Measurements from ENCODE around the gene SORBS2.

Gene SORBS2

DNA sequence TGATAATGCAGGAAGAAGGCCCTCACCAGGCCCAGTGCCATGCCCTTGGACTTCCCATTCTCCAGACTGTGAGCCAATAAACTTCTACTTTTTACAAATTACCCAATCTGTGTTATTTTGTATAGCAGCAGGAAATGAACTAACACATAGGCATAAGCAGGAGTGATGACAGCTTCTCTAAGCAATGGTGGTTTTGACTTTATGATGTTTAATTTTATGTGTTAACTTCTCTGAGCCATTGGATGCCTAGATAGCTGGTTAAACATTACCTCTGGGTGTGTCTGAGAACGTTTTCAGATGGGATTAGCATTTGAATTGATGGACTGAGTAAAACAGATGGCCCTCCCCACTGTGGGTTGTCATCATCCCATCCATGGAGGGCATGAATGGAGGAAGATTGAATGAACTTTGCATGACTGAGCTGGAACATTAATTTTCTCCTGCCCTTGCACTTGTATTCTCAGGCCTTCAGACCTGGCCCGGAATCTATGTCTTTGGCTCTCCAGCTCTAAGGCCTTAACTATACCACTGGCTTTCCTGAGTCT lies 262.8 kb downstream of the SORBS2 start:
- TF ChIP-seq ZFX (IDR thresholded peaks at IDR 0.05; ENCODE audit: borderline replicate concordance), result no peak
- TF ChIP-seq, protein P1, sequence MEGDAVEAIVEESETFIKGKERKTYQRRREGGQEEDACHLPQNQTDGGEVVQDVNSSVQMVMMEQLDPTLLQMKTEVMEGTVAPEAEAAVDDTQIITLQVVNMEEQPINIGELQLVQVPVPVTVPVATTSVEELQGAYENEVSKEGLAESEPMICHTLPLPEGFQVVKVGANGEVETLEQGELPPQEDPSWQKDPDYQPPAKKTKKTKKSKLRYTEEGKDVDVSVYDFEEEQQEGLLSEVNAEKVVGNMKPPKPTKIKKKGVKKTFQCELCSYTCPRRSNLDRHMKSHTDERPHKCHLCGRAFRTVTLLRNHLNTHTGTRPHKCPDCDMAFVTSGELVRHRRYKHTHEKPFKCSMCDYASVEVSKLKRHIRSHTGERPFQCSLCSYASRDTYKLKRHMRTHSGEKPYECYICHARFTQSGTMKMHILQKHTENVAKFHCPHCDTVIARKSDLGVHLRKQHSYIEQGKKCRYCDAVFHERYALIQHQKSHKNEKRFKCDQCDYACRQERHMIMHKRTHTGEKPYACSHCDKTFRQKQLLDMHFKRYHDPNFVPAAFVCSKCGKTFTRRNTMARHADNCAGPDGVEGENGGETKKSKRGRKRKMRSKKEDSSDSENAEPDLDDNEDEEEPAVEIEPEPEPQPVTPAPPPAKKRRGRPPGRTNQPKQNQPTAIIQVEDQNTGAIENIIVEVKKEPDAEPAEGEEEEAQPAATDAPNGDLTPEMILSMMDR (IDR thresholded peaks at IDR 0.05), result no peak
- H3K27ac ChIP-seq, result no peak overlapping the region

DNA sequence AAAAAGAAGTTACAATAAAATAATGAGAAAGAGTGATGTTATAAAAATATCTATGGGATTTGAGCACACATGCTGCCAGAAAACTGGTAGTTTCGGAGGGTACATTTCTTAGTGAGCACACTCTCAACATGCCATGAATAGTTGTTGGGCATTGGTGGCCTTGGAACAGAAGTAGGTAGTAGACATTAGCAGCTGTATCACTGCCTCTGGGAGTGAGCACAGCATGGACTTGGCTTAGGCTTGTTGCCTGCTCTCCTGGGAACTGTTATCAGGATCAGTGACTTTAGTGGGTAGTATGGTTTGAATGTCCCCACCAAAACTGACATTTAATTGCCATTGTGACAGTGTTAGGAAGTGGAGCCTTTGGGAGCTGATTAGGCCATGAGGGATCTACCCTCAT lies 263.4 kb downstream of the SORBS2 start:
- no peak overlapping the region for H3K27ac ChIP-seq
- TF ChIP-seq, protein P1 (IDR thresholded peaks at IDR 0.05), result no peak
- no peak for TF ChIP-seq ZFX (IDR thresholded peaks at IDR 0.05; ENCODE audit: borderline replicate concordance)

DNA sequence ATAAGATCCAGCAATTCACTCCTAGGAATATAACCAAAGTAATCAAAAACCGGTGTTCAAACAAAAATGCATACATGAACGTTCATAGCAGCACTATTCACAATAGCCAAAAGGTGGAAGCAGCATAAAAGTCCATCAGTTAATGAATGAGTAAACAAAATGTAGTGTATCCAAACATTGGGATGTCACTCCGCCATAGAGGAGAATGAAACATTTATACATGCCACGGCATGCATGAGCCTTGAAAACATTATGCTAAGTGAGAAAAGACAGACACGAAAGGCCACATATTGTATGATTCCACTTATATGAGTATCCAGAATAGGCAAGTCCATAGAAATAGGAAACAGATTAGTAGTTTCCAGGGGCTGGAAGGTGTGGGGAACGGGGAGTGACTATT lies 265.7 kb downstream of the SORBS2 start:
- TF ChIP-seq, protein P1 (IDR thresholded peaks at IDR 0.05), result no peak
- TF ChIP-seq ZFX (IDR thresholded peaks at IDR 0.05; ENCODE audit: borderline replicate concordance), result no peak
- H3K27ac ChIP-seq, result no peak overlapping the region

DNA sequence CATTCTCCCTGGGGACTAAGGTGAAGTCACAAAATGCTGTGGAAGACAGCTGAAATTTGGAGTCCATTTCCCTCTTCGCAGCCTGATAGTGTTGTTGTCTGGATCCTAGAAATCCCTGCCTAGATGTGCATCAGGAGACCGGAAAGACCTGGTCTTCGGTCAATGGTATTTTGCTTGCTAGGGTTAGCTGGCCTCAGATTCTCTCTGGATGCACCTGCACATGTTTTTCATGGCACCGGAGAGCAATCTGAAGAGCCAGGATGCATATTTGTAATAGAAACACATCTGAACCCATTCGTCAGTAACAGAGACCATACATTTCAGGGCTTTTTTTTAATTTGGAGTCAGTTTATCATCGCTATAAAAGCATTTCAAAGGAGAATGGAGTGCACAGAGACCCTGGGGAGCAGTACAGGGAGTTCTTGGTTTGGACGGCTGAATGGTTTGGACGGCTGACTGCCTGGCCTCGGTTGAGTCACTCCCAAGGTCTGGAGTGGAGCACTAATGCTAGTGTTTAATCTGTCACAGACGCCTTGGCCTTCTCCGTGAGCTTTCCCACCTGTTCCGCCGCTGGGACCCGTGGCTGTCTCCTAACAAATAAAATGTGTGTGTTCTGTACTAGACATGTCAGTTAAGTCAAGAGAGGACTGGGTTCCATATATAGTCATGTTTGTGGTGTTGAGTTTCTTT lies 269.2 kb downstream of the SORBS2 start:
- no peak for TF ChIP-seq ZFX (IDR thresholded peaks at IDR 0.05; ENCODE audit: borderline replicate concordance)
- TF ChIP-seq, protein P1 (IDR thresholded peaks at IDR 0.05), result no peak
- no peak overlapping the region for H3K27ac ChIP-seq

DNA sequence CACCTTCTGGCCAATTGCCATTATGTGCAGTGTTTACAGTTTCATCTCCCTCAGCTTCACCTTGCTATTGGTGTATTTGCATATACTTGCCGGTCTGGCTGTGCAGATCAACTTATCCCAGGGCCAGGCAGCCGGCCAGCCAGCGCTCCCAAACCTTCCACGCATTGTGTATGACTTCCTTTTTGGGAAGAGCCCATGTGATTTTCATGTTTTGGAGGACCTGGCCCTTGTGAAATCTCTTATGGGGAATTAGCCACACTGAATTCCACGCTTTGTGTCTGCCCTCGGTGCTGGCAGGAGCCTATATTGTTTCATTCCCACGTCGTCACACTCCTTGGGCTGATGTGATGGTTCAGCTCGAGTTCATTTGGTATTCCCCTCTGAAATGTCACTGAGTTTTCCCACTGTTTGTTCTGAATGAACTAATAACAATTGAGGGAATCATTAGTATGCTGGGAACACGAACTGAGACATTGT lies 270.7 kb downstream of the SORBS2 start:
- H3K27ac ChIP-seq, result no peak overlapping the region
- no peak for TF ChIP-seq ZFX (IDR thresholded peaks at IDR 0.05; ENCODE audit: borderline replicate concordance)
- TF ChIP-seq, protein P1 (IDR thresholded peaks at IDR 0.05), result no peak

DNA sequence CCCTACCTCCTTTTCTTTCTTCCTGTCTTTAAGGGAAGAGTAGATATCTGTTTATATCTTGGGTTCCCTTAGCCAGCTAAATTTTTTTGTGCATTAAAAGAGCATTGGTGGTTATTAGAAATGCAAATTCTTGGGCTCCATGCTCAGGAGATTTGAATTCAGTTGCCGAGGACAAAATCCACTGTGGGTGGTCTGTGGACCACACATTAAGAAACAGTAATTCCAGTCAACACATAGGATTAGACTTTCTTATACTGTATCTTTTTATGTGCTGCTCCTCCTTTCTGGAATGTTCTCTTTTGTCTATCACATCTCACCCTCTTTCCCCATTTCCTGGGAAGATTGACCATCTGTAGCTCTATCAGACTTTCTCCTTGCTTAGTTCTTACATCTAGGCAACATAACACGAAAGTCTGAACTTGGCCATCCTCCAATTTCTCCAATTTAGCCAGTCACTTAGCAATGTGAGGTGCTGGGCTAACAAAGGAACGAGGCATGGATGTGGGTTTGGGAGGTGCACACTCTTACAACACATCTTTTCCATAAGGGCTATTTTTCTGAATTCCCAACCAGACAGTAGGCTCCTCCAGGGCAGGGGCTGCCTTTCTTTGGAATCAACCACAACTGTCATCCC lies 271.4 kb downstream of the SORBS2 start:
- H3K27ac ChIP-seq, result no peak overlapping the region
- TF ChIP-seq, protein P1 (IDR thresholded peaks at IDR 0.05), result no peak
- no peak for TF ChIP-seq ZFX (IDR thresholded peaks at IDR 0.05; ENCODE audit: borderline replicate concordance)

DNA sequence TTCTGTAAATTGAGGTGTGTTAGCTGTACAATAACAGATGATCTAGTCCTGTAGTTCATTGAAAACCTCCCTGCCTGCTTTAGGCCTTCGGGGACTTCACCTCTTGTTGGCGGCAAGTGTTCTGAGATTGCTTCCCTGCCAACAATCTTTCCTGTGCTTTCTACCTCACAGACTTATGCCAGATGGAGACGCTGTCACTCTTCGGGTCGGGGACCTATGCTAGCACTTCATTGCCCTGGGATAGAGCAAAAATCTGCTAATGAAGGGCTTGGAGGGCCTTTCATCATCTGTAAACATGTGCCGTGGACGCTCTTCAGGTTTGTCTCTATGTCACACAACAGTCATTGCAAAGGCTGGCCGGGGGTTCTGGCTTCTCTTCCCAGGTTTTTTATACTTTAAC lies 272.0 kb downstream of the SORBS2 start:
- no peak overlapping the region for H3K27ac ChIP-seq
- no peak for TF ChIP-seq ZFX (IDR thresholded peaks at IDR 0.05; ENCODE audit: borderline replicate concordance)
- TF ChIP-seq, protein P1 (IDR thresholded peaks at IDR 0.05), result no peak
